ENCODE measurements around the gene ARF1. TPM values are rescaled to one million over a fixed set of nuclear protein-coding genes. Genes with fewer than 3 reads are reported as not detected.

Gene ARF1
- total RNA-seq, 1 donor: 231 TPM

- H4K20me1 ChIP-seq (ENCODE audit: insufficient read depth, low read length): peaks cover 63% of the 10 kb centered on the region
- no peak for DNase-seq (ENCODE audit: insufficient read length, low spot score, missing footprints)
- no peak overlapping the region for H3K27ac ChIP-seq (ENCODE audit: low read depth, low read length)
- H3K79me2 ChIP-seq (ENCODE audit: insufficient read depth, low read length): peaks cover 26% of the 10 kb centered on the region
- H2AFZ ChIP-seq (ENCODE audit: low read length): no peak overlapping the region
- no peaks in the 10 kb centered on the region for H3K27me3 ChIP-seq (ENCODE audit: insufficient read depth, low read length)
- H3K36me3 ChIP-seq (ENCODE audit: insufficient read depth, low read length): no peaks in the 10 kb centered on the region
- no peak for TF ChIP-seq CTCF (IDR thresholded peaks at IDR 0.05; ENCODE audit: extremely low read depth, low read depth, low read length)
- no peak overlapping the region for H3K4me2 ChIP-seq (ENCODE audit: insufficient read depth, low read length)
- no peaks in the 10 kb centered on the region for H3K9me3 ChIP-seq (ENCODE audit: low read depth, low read length)
- peaks cover 8% of the 10 kb centered on the region for H3K4me1 ChIP-seq (ENCODE audit: insufficient read depth, low read length)
- no peak overlapping the region for H3K4me3 ChIP-seq (ENCODE audit: insufficient read depth, low read length)
Measured at GRCh38 chr1:228076796-228077430, 5.6 kb upstream of the ARF1 start.

- peaks cover 63% of the 10 kb centered on the region for H4K20me1 ChIP-seq (ENCODE audit: insufficient read depth, low read length)
Measured at GRCh38 chr1:228077565-228078330, 4.8 kb upstream of the ARF1 start.

GRCh38 chr1:228079013-228079412 is 3.5 kb upstream of the ARF1 start:
- H3K9me3 ChIP-seq (ENCODE audit: low read depth, low read length): no peaks in the 10 kb centered on the region
- TF ChIP-seq CTCF (IDR thresholded peaks at IDR 0.05; ENCODE audit: extremely low read depth, low read depth, low read length): no peak
- no peak overlapping the region for H2AFZ ChIP-seq (ENCODE audit: low read length)
- H4K20me1 ChIP-seq (ENCODE audit: insufficient read depth, low read length): peaks cover 68% of the 10 kb centered on the region
- H3K4me3 ChIP-seq (ENCODE audit: insufficient read depth, low read length): no peak overlapping the region
- peaks cover 46% of the 10 kb centered on the region for H3K79me2 ChIP-seq (ENCODE audit: insufficient read depth, low read length)
- no peak overlapping the region for H3K4me2 ChIP-seq (ENCODE audit: insufficient read depth, low read length)
- H3K4me1 ChIP-seq (ENCODE audit: insufficient read depth, low read length): peaks cover 8% of the 10 kb centered on the region
- no peaks in the 10 kb centered on the region for H3K36me3 ChIP-seq (ENCODE audit: insufficient read depth, low read length)
- H3K27me3 ChIP-seq (ENCODE audit: insufficient read depth, low read length): no peaks in the 10 kb centered on the region
- DNase-seq (ENCODE audit: insufficient read length, low spot score, missing footprints): no peak
- H3K27ac ChIP-seq (ENCODE audit: low read depth, low read length): no peak overlapping the region

More at GRCh38 chr1:228077565-228078330, 4.8 kb upstream of the ARF1 start:
- H3K4me1 ChIP-seq (ENCODE audit: insufficient read depth, low read length): peaks cover 8% of the 10 kb centered on the region
- no peak overlapping the region for H3K4me3 ChIP-seq (ENCODE audit: insufficient read depth, low read length)
- H3K79me2 ChIP-seq (ENCODE audit: insufficient read depth, low read length): peaks cover 33% of the 10 kb centered on the region
- no peak overlapping the region for H3K4me2 ChIP-seq (ENCODE audit: insufficient read depth, low read length)
- H3K27ac ChIP-seq (ENCODE audit: low read depth, low read length): no peak overlapping the region
- H2AFZ ChIP-seq (ENCODE audit: low read length): no peak overlapping the region
- H3K27me3 ChIP-seq (ENCODE audit: insufficient read depth, low read length): no peaks in the 10 kb centered on the region
- TF ChIP-seq CTCF (IDR thresholded peaks at IDR 0.05; ENCODE audit: extremely low read depth, low read depth, low read length): no peak
- no peak for DNase-seq (ENCODE audit: insufficient read length, low spot score, missing footprints)
- H3K36me3 ChIP-seq (ENCODE audit: insufficient read depth, low read length): no peaks in the 10 kb centered on the region
- no peaks in the 10 kb centered on the region for H3K9me3 ChIP-seq (ENCODE audit: low read depth, low read length)

GRCh38 chr1:228079601-228080263 is 2.8 kb upstream of the ARF1 start:
- no peak for TF ChIP-seq CTCF (IDR thresholded peaks at IDR 0.05; ENCODE audit: extremely low read depth, low read depth, low read length)
- Histone ChIP-seq H3K27me3 (ENCODE audit: insufficient read depth, low read length) (no peaks in the 10 kb centered on the region), H3K4me2 (ENCODE audit: insufficient read depth, low read length) (no peak overlapping the region), H3K4me3 (ENCODE audit: insufficient read depth, low read length) (no peak overlapping the region), H4K20me1 (ENCODE audit: insufficient read depth, low read length) (peaks cover 71% of the 10 kb centered on the region), H3K4me1 (ENCODE audit: insufficient read depth, low read length) (peaks cover 13% of the 10 kb centered on the region), H3K36me3 (ENCODE audit: insufficient read depth, low read length) (peaks cover 2% of the 10 kb centered on the region), H3K9me3 (ENCODE audit: low read depth, low read length) (no peaks in the 10 kb centered on the region), H3K27ac (ENCODE audit: low read depth, low read length) (no peak overlapping the region), H2AFZ (ENCODE audit: low read length) (no peak overlapping the region), H3K79me2 (ENCODE audit: insufficient read depth, low read length) (peaks cover 53% of the 10 kb centered on the region)
- no peak for DNase-seq (ENCODE audit: insufficient read length, low spot score, missing footprints)
